ENCODE data around the gene MRM1.

Gene MRM1

GRCh38 chr17:36632916-36633771 lies 31.8 kb downstream of the MRM1 start:
- DNase-seq, result no peak

GRCh38 chr17:36640346-36640745 lies 39.0 kb downstream of the MRM1 start:
- DNase-seq, result no peak

- DNase-seq, result no peak
Observed at GRCh38 chr17:36640836-36641235, 39.5 kb downstream of the MRM1 start.

- DNase-seq, result no peak
Observed at GRCh38 chr17:36641331-36641876, 40.0 kb downstream of the MRM1 start.

- no peak for DNase-seq
Observed at GRCh38 chr17:36641877-36642845, 40.8 kb downstream of the MRM1 start.

- DNase-seq, result no peak
Observed at GRCh38 chr17:36643086-36643685, 41.8 kb downstream of the MRM1 start.

GRCh38 chr17:36645422-36645821 lies 44.0 kb downstream of the MRM1 start:
- DNase-seq, result no peak

- no peak for DNase-seq
Observed at GRCh38 chr17:36647636-36648035, 46.3 kb downstream of the MRM1 start.

GRCh38 chr17:36650096-36650775 lies 48.9 kb downstream of the MRM1 start:
- no peak for DNase-seq

GRCh38 chr17:36653374-36653773 lies 52.0 kb downstream of the MRM1 start:
- no peak for DNase-seq

GRCh38 chr17:36653856-36654255 lies 52.5 kb downstream of the MRM1 start:
- no peak for DNase-seq

GRCh38 chr17:36655726-36656125 lies 54.3 kb downstream of the MRM1 start:
- DNase-seq, result no peak

GRCh38 chr17:36657390-36657762 lies 56.0 kb downstream of the MRM1 start:
- no peak for DNase-seq

- no peak for DNase-seq
Observed at GRCh38 chr17:36657763-36658490, 56.5 kb downstream of the MRM1 start.
